NT2/D1 (cell line): ENCODE results near the gene IGFALS.
A peak's percentile ranks its signal among the peaks of the same experiment; 100 is the strongest.

Experiments used
- DNase-seq: peaks from one replicate; pipeline ENCODE4 v3.0.0-alpha.2; 2011; ENCODE audit warnings: low read depth, low spot score
- H3K27me3 ChIP-seq: 2 replicates; pipeline ENCODE4 v1.6.0; 2011; ENCODE audit warnings: mild to moderate bottlenecking; ENCODE audit not compliant: insufficient read length, insufficient read depth
- H3K36me3 ChIP-seq: 2 replicates; pipeline ENCODE4 v1.6.1; 2011; ENCODE audit warnings: mild to moderate bottlenecking, low read length, mixed read lengths; ENCODE audit not compliant: insufficient read depth, insufficient read length
- H3K4me1 ChIP-seq: 2 replicates; pipeline ENCODE4 v1.5.1; 2011; ENCODE audit not compliant: insufficient read depth, insufficient read length
- H3K4me3 ChIP-seq: 2 replicates; pipeline ENCODE4 v1.5.1; 2011; ENCODE audit warnings: low read depth; ENCODE audit not compliant: insufficient read length
- H3K9ac ChIP-seq: 2 replicates; pipeline ENCODE4 v1.6.0; 2011; ENCODE audit warnings: low read depth; ENCODE audit not compliant: insufficient read length
- H3K9me3 ChIP-seq: 2 replicates; pipeline ENCODE4 v1.5.1; 2011; ENCODE audit warnings: mild to moderate bottlenecking, low read length; ENCODE audit not compliant: insufficient read depth
- SUZ12 ChIP-seq: IDR thresholded peaks from 2 replicates; pipeline ENCODE4 v1.6.1; 2011; ENCODE audit not compliant: insufficient read length, insufficient read depth; ENCODE audit errors: extremely low read depth
- YY1 ChIP-seq: IDR thresholded peaks from 2 replicates; pipeline ENCODE4 v1.6.1; 2011; ENCODE audit not compliant: insufficient read length, insufficient read depth
- ZNF274 ChIP-seq: IDR thresholded peaks from 2 replicates; pipeline ENCODE4 v1.6.1; 2011; ENCODE audit warnings: mild to moderate bottlenecking, low read depth, low read length

Gene IGFALS

GRCh38 chr16:1826691-1827573 lies 33.4 kb upstream of the IGFALS start, which contains the start of the genes FAHD1 and HAGH:
Gene FAHD1 (plus strand): TSS chr16:1827206. CDS start chr16:1827239, 33 bp downstream.
Gene HAGH (minus strand): TSS chr16:1826825. CDS start chr16:1826787, 38 bp downstream.
- Histone ChIP-seq H3K36me3 (peaks cover 26% of the 10 kb centered on the region), H3K27me3 (peaks cover 12% of the 10 kb centered on the region), H3K4me1 (peaks cover 2% of the 10 kb centered on the region), H3K9ac (peak within 1 kb of the TSS; percentile 99), H3K9me3 (no peaks in the 10 kb centered on the region), H3K4me3 (peak within 1 kb of the TSS; percentile 100)
- TF ChIP-seq SUZ12 (no peak), YY1 (peak; percentile 86)
- DNase-seq, result peak; percentile 90

- peak overlapping the region; percentile 100 for H3K4me3 ChIP-seq
- TF ChIP-seq SUZ12 (no peak), YY1 (no peak), ZNF274 (no peak)
- DNase-seq, result no peak
- H3K27me3 ChIP-seq, result peaks cover 12% of the 10 kb centered on the region
- H3K36me3 ChIP-seq, result peaks cover 28% of the 10 kb centered on the region
- no peaks in the 10 kb centered on the region for H3K9me3 ChIP-seq
- H3K4me1 ChIP-seq, result peaks cover 2% of the 10 kb centered on the region
- H3K9ac ChIP-seq, result peak overlapping the region; percentile 76
Measured at GRCh38 chr16:1825864-1826690, 32.6 kb upstream of the IGFALS start.

- Histone ChIP-seq H3K4me3 (peak overlapping the region; percentile 100), H3K4me1 (peaks cover 2% of the 10 kb centered on the region), H3K9me3 (no peaks in the 10 kb centered on the region), H3K27me3 (peaks cover 12% of the 10 kb centered on the region), H3K36me3 (peaks cover 30% of the 10 kb centered on the region), H3K9ac (peak overlapping the region; percentile 76)
- no peak for TF ChIP-seq SUZ12
- TF ChIP-seq ZNF274, result no peak
- no peak for TF ChIP-seq YY1
- no peak for DNase-seq
Measured at GRCh38 chr16:1825381-1825863, 31.9 kb upstream of the IGFALS start.

- no peak overlapping the region for H3K4me3 ChIP-seq
- peaks cover 22% of the 10 kb centered on the region for H3K36me3 ChIP-seq
- no peak for TF ChIP-seq ZNF274
- TF ChIP-seq YY1, result no peak
- H3K9me3 ChIP-seq, result no peaks in the 10 kb centered on the region
- H3K9ac ChIP-seq, result no peak overlapping the region
- DNase-seq, result no peak
- H3K27me3 ChIP-seq, result peaks cover 12% of the 10 kb centered on the region
- H3K4me1 ChIP-seq, result no peaks in the 10 kb centered on the region
Measured at GRCh38 chr16:1823821-1824220, 30.3 kb upstream of the IGFALS start.

- TF ChIP-seq YY1, result no peak
- H3K9ac ChIP-seq, result no peak overlapping the region
- no peaks in the 10 kb centered on the region for H3K4me1 ChIP-seq
- H3K9me3 ChIP-seq, result no peaks in the 10 kb centered on the region
- peaks cover 12% of the 10 kb centered on the region for H3K27me3 ChIP-seq
- H3K36me3 ChIP-seq, result peaks cover 21% of the 10 kb centered on the region
- no peak overlapping the region for H3K4me3 ChIP-seq
- no peak for DNase-seq
Measured at GRCh38 chr16:1822801-1823200, 29.3 kb upstream of the IGFALS start.

- no peaks in the 10 kb centered on the region for H3K4me1 ChIP-seq
- no peak overlapping the region for H3K4me3 ChIP-seq
- no peaks in the 10 kb centered on the region for H3K9me3 ChIP-seq
- H3K27me3 ChIP-seq, result peaks cover 12% of the 10 kb centered on the region
- TF ChIP-seq SUZ12, result no peak
- TF ChIP-seq YY1, result no peak
- no peak for TF ChIP-seq ZNF274
- H3K36me3 ChIP-seq, result peaks cover 21% of the 10 kb centered on the region
- no peak for DNase-seq
- H3K9ac ChIP-seq, result no peak overlapping the region
Measured at GRCh38 chr16:1821861-1822611, 28.5 kb upstream of the IGFALS start.
